HuH-7.5 (cell line): Measurements from ENCODE around the gene CD180.
"Not testable (repeated sequence)": the region's sequence is repeated elsewhere in the genome, so short reads cannot be mapped to it uniquely, and the experiment has no call there.

Source experiments
- DNase-seq: peaks from one replicate; pipeline ENCODE4 v3.0.0; 2011; ENCODE audit warnings: low spot score

CD180 gene

DNA sequence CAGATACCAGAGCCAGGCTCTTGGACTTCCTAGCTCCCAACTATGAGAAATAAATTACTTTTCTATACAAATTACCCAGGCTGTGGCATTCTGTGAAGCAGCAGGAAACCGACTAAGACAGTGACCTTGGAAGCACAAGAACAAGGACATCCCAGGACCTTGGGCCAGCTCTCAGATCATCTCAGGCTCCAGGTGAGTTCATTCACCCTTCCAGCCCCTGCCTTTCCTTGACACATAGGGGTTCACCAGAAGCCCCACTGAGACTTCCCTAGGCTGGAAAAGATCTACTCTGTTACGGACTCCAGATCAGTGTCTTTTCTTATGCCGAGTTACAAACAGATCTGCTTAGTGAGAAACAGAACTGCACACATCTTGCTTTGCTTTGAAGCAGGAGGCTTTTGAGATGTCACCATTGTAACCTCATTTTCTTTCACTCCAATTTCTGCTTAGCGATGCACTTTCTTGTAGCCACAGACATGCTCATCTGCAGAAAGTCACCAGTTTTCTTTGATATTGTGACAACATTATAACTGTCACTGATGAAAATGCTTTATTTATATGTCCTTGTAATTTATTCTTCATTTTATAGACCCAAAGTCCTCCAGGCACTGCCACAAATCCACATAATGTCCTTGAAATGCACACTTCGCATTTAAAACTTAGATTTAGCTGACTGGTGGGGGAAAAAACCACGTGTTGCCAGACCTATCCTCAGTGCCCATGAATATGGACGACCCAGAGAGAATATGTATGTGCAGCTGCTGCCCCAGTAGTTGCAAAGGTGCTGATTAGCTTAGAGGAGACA, 8.1 kb downstream of the CD180 start:
- no peak for DNase-seq

DNA sequence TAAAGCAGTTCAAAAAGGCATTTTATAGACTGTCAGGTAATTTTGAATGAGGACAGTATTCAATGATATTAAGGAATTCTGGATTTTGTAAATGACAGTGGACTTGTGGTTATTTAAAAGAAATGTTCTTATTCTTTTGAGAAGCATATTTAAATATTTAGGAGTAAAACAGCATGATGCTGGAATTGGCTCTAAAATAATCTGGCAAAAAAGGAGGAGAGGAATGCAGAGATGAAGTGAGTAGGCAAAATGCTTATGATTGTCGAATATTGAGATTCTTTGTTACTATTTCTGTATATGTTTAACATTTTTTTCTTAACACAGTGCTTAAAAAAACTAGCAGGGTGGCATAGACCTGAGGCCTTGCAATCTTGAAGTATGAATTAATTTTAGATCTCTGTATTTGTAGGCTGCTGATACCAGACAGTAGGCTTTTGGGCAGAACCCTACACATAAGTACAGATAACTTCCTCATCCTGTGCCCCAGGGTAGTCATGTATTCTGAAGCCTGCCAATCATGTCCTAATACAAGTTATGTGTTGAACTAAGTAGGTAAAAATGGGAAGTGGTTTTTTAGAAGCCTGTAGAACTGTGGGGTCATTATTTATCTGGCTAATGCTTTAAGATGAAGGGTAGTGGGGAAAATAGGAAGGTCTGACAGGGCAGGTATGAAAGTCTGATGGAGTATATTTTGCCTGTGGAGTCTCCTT, 9.4 kb downstream of the CD180 start:
- DNase-seq: no peak

DNA sequence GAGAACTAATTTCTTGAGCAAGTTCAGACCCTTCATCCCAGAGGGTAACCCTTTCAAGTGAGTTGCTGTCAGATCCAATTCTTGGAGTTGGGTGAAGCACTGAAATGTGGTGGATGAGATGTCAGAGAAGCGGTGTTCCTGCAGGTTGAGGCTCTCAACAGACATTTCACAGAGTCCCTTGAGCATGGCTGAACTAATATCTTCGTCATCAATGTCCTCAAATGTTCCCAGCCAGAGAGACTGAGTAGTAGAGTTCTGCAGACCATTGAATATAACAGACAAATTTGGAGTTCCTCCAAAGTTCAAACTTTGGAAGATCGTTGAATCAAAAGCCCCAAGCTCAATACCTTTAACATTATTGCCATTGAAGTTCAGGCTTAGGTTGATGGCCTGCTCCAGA, 12.7 kb downstream of the CD180 start:
- no peak for DNase-seq

DNA sequence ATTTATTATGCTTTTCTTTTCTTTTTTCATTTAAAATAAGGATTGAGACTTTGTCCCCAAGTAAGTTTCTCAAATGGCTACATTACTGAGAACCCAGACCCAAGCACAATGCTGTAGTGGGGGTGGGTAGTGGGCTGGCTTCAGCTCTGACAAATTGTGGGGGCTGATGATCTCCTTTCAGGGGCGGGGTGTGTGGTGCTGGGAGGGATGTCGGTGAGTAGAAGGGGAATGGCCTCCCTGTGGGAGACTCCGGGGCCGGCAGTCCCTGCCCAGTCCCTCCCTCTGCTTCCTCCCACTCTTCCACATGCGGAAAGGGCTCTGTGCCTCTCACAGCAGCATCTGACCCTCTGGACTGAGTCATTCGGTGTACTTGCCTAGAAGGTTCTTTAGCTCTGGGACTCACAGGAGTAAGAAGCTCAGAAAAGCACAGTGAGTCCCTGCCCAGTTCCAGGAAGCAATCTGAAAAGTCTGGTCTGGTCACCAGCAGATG, 14.3 kb downstream of the CD180 start:
- DNase-seq: no peak

DNA sequence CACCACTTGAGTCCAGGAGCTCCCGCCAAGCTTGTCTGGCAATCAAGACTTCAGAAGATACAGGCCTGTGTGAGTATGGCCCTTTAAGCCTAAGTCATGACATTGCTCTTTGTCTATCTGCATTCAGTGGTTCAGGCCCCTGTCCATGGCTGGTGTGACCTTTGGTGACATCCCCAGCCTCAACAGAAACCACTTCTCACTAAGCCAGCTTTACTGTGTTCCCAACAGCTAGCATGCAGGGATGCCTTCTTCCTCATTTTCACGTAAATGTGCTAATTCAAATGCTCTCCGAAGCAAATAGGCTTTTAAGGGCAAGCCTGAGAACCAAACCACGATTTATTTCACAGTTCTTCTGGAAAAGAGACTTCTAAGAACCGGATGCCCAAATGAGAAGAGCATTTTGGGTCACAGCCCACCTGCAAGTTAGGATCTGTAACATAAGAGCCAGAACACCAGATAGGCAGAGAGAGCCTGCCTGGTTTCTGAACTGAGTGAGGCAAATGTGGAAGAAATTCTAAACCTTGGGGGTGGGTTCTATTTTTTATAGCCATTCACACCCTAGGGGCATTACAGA, 14.9 kb downstream of the CD180 start:
- DNase-seq: no peak

DNA sequence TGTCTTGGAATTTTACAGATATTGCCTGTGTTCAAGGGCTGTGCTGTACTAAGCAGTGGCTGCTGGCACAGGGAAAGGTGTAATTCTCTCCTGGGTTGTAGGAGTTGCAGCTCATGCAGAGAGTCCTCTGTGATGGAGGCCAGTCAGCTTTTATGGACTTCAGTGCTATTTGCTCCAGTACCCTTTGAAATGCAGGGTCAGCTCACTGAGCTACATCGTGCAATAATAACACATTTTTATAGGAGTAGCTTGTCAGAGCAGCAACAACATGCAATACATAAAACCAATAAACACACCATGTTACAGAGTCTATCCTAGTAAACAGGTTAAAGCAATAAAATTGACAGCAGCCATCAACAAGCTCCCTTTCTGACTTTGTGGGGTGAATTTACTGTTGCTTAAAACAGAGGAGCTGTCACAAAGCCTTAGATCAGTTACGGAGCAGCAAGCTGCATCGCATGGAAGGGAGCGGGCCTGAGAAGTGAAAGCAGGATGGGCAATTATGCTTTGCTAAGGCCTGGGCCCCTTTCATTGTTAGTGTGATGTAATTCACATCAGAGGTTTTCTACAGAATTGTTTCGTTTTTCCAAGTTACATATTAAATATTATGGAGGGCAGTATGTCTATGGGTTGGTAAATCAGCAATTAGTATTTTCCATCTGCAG, 16.8 kb downstream of the CD180 start:
- DNase-seq: no peak

DNA sequence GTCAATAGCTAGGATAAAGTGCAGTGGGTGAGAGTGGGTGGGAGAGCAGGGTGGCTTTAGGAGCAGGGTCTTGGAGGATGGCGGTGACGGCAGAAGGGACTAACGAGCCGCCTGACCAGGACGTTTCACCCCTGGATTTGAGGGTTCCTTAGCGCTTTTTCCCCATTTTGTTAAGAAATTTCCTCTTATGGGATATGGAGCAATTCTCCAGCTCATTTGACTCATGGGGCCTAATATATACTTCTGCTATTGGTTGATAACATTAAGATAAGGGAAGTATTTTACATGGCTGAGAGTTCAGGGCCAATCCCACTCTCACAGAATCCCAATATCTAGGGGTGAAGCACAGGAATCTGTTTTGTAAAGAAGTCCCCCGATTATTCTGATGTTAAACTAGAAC, 17.6 kb downstream of the CD180 start:
- no peak for DNase-seq

DNA sequence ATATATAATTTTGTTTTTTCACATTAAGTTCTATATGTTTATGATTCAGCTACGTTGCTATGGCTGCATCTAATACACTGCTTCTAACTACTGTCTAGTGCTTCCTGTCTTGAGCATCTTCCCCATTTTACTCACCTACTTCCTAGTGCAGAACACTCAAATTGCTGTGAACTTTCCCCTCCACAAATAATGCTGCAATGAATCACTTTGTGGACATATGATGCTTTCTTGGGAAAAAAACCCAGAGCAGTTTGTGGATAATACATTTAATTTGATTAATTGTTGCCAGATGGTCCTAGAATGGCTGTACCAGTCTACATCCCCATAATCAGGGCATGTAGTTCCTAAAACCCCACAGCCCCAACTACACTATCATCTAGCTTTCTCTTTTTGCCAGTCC, 18.5 kb downstream of the CD180 start:
- DNase-seq: no peak

DNA sequence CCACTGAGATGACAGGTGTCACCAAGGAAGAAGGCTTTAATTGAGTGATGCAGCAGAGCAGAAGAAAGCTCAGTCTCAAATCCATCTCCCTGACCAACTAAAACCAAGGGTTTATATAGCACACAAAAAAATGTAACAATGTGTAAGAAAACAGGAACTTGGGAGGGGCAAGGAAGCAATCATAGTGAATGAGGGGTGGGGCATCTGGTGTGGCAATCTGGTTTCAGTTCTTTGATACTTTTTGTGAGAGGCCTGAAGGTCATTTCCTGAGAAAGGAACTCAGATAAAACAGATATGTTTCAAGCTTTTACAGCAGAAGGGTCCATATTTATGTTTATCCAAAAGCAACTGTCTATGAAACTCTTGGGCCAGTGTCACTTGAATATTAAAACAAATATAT, 19.7 kb downstream of the CD180 start:
- DNase-seq: no peak

DNA sequence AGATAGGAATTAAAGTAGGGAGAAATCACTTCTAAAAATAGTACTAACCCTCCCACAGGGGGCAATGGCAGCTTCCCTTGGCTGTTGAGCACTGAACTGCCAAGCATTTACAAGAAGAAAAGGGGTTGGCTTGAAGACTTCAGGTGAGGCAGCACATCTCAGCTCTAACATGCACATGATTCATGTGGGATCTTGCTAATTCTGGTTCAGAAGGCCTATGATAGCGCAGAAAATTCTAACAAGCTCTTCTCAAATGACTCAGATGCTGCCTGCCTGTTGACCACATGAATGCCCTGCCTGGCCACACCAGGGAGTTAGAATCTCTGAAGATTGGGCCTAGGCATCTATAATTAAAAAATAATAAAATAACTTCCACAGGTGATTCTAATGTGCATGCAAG, 22.6 kb downstream of the CD180 start:
- DNase-seq: no peak

DNA sequence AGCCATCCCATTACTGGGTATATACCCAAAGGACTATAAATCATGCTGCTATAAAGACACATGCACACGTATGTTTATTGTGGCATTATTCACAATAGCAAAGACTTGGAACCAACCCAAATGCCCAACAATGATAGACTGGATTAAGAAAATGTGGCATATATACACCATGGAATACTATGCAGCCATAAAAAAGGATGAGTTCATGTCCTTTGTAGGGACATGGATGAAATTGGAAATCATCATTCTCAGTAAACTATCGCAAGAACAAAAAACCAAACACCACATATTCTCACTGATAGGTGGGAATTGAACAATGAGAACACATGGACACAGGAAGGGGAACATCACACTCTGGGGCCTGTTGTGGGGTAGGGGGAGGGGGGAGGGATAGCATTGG, 23.2 kb downstream of the CD180 start:
- DNase-seq: not testable (repeated sequence)

DNA sequence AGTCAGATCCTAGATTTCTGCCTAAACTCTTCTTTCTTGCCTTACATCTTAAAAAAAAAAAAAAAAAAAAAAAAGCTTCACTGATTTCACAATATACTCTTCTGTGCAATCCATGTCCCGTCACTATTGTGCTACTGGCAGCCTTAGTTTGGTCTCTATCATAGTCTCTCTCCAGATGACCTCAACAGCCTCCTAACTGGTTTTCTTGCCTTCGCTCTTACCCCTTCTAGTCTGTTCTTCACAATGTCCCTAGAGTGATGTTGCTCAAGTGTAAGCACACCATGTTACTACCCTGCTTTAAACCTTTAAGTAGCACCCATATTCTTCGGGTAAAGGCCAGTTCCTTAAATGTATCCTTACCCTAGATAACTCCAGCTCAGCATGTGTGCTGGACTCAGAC, 25.8 kb downstream of the CD180 start:
- DNase-seq: no peak

DNA sequence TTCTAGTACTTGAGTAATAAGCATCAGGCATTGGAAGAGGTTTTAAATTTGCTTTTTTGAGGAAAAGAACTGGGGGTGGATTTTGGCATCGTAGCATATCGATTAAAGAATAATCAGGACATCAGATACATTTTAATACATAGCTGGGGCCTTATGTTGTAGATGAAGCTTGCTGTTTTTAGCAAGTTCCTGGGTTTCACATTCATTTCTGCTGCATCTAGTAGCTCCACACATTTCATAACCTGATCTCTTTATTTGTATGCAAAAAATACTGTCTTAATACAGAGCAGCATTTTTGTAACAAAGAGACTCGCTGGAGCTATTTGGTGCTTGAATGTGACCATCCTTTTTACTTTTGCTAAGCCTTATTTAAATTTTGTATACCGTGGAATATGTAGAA, 28.5 kb downstream of the CD180 start:
- no peak for DNase-seq

DNA sequence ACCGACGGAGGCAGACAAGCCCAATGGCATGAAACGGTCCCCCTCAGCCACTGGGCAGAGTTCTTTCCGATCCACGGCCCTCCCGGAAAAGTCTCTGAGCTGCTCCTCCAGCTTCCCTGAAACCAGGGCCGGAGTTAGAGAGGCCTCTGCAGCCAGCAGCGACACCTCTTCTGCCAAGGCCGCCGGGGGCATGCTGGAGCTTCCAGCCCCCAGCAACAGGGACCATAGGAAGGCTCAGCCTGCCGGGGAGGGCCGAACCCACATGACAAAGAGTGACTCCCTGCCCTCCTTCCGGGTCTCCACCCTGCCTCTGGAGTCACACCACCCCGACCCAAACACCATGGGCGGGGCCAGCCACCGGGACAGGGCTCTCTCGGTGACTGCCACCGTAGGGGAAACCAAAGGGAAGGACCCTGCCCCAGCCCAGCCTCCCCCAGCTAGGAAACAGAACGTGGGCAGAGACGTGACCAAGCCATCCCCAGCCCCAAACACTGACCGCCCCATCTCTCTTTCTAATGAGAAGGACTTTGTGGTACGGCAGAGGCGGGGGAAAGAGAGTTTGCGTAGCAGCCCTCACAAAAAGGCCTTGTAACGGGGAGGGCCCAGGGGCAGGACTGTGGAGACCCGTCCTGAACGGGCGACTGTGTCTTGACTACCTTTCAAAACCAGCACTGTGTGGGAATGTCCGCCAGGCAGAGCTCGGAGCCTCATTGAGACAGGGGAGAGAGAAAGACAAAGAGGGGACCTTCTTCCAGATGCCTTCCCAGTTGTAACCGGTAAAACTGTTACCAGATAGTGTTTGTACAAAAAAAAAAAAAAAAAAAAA, 29.9 kb downstream of the CD180 start:
- DNase-seq: no peak

DNA sequence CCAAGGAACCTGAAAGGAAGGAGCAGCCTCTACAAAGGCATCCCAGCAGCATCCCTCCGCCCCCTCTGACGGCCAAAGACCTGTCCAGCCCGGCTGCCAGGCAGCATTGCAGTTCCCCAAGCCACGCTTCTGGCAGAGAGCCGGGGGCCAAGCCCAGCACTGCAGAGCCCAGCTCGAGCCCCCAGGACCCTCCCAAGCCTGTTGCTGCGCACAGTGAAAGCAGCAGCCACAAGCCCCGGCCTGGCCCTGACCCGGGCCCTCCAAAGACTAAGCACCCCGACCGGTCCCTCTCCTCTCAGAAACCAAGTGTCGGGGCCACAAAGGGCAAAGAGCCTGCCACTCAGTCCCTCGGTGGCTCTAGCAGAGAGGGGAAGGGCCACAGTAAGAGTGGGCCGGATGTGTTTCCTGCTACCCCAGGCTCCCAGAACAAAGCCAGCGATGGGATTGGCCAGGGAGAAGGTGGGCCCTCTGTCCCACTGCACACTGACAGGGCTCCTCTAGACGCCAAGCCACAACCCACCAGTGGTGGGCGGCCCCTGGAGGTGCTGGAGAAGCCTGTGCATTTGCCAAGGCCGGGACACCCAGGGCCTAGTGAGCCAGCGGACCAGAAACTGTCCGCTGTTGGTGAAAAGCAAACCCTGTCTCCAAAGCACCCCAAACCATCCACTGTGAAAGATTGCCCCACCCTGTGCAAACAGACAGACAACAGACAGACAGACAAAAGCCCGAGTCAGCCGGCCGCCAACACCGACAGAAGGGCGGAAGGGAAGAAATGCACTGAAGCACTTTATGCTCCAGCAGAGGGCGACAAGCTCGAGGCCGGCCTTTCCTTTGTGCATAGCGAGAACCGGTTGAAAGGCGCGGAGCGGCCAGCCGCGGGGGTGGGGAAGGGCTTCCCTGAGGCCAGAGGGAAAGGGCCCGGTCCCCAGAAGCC, 30.8 kb downstream of the CD180 start:
- no peak for DNase-seq

DNA sequence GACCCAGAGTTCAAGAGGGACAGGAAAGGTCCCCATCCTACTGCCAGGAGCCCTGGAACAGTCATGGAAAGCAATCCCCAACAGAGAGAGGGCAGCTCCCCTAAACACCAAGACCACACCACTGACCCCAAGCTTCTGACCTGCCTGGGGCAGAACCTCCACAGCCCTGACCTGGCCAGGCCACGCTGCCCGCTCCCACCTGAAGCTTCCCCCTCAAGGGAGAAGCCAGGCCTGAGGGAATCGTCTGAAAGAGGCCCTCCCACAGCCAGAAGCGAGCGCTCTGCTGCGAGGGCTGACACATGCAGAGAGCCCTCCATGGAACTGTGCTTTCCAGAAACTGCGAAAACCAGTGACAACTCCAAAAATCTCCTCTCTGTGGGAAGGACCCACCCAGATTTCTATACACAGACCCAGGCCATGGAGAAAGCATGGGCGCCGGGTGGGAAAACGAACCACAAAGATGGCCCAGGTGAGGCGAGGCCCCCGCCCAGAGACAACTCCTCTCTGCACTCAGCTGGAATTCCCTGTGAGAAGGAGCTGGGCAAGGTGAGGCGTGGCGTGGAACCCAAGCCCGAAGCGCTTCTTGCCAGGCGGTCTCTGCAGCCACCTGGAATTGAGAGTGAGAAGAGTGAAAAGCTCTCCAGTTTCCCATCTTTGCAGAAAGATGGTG, 31.6 kb downstream of the CD180 start:
- DNase-seq: no peak

DNA sequence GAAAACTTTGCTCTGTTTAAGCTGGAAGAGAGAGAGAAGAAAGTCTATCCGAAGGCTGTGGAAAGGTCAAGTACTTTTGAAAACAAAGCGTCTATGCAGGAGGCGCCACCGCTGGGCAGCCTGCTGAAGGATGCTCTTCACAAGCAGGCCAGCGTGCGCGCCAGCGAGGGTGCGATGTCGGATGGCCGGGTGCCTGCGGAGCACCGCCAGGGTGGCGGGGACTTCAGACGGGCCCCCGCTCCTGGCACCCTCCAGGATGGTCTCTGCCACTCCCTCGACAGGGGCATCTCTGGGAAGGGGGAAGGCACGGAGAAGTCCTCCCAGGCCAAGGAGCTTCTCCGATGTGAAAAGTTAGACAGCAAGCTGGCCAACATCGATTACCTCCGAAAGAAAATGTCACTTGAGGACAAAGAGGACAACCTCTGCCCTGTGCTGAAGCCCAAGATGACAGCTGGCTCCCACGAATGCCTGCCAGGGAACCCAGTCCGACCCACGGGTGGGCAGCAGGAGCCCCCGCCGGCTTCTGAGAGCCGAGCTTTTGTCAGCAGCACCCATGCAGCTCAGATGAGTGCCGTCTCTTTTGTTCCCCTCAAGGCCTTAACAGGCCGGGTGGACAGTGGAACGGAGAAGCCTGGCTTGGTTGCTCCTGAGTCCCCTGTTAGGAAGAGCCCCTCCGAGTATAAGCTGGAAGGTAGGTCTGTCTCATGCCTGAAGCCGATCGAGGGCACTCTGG, 32.6 kb downstream of the CD180 start:
- no peak for DNase-seq

DNA sequence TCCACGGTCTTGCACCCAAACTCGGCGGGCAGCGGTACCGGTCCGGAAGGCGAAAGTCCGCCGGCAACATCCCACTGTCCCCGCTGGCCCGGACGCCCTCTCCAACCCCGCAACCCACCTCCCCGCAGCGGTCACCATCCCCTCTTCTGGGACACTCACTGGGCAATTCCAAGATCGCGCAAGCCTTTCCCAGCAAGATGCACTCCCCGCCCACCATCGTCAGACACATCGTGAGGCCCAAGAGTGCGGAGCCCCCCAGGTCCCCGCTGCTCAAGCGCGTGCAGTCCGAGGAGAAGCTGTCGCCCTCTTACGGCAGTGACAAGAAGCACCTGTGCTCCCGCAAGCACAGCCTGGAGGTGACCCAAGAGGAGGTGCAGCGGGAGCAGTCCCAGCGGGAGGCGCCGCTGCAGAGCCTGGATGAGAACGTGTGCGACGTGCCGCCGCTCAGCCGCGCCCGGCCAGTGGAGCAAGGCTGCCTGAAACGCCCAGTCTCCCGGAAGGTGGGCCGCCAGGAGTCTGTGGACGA, 33.3 kb downstream of the CD180 start:
- DNase-seq: no peak

DNA sequence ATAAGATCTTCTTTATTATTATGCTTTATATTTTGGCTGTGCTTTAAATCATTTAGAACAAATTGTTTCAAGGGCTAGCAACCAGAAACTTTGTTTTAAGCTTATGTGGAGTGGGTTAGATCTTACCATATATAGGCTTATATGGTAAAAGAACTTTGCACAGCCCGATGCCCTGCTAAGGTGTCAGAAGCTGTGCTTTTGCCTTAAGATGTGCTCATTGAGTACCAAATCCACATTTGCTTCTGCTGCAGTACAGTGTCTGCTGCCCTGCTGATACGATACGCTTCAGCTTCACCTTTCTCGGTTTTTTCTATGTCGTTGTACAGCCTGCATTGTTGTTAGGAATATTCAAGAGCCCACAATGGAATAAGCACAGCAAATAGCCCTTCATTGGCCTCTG, 34.8 kb downstream of the CD180 start:
- no peak for DNase-seq
